Measurements from ENCODE around the gene ME3.
"Not testable (repeated sequence)": the region's sequence is repeated elsewhere in the genome, so short reads cannot be mapped to it uniquely, and the experiment has no call there.

The ME3 gene

DNA sequence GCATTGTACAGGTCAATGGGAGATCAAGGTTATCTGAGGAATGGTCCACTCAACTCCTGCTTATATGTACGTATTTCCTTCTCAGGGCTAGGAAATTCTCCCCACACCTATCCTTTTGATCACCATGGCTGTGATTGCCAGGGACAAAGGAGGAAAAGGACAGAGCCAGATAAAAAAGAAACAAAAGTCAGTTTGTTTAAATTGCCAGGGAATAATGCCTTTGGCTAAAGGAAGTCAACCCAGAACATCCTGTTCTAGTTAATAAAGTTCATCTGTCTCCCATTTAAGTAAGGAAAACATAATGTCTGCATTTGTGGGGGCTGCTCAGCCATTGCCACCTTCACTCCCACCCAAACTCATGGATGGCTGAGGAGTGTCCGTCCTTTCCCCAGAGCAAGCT, 124.7 kb downstream of the ME3 start:
- Histone ChIP-seq H3K27me3 (ENCODE audit: control insufficient read depth, insufficient read depth, low read length) (no peaks in the 10 kb centered on the region), H3K4me3 (ENCODE audit: low read depth, low read length) (no peak overlapping the region), H3K9me3 (ENCODE audit: control insufficient read depth, insufficient read depth, low read length) (no peaks in the 10 kb centered on the region), H3K4me1 (ENCODE audit: control insufficient read depth, insufficient read depth, low read length) (peaks cover 4% of the 10 kb centered on the region), H3K9ac (ENCODE audit: low read depth, low read length) (no peak overlapping the region), H3K36me3 (ENCODE audit: control insufficient read depth, insufficient read depth, low read length) (no peaks in the 10 kb centered on the region)

DNA sequence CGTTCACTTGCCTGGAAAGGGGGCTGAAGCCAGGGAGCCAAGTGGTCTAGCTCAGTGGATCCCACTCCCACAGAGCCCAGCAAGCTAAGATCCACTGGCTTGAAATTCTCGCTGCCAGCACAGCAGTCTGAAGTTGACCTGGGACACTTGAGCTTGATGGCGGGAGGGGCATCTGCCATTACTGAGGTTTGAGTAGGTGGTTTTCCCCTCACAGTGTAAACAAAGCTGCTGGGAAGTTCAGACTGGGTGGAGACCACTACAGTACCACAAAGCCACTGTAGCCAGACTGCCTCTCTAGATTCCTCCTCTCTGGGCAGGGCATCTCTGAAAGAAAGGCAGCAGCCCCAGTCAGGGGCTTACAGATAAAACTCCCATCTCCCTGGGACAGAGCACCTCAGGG, 131.1 kb downstream of the ME3 start:
- not testable (repeated sequence) for H3K9me3 ChIP-seq (ENCODE audit: control insufficient read depth, insufficient read depth, low read length); H3K36me3 ChIP-seq (ENCODE audit: control insufficient read depth, insufficient read depth, low read length); H3K27me3 ChIP-seq (ENCODE audit: control insufficient read depth, insufficient read depth, low read length); H3K9ac ChIP-seq (ENCODE audit: low read depth, low read length); H3K4me3 ChIP-seq (ENCODE audit: low read depth, low read length); H3K4me1 ChIP-seq (ENCODE audit: control insufficient read depth, insufficient read depth, low read length)

- Histone ChIP-seq H3K36me3 (ENCODE audit: control insufficient read depth, insufficient read depth, low read length) (no peaks in the 10 kb centered on the region), H3K4me3 (ENCODE audit: low read depth, low read length) (no peak overlapping the region), H3K9ac (ENCODE audit: low read depth, low read length) (no peak overlapping the region), H3K9me3 (ENCODE audit: control insufficient read depth, insufficient read depth, low read length) (no peaks in the 10 kb centered on the region), H3K27me3 (ENCODE audit: control insufficient read depth, insufficient read depth, low read length) (no peaks in the 10 kb centered on the region), H3K4me1 (ENCODE audit: control insufficient read depth, insufficient read depth, low read length) (no peaks in the 10 kb centered on the region)
Observed at GRCh38 chr11:86538223-86538548, 134.2 kb downstream of the ME3 start.

DNA sequence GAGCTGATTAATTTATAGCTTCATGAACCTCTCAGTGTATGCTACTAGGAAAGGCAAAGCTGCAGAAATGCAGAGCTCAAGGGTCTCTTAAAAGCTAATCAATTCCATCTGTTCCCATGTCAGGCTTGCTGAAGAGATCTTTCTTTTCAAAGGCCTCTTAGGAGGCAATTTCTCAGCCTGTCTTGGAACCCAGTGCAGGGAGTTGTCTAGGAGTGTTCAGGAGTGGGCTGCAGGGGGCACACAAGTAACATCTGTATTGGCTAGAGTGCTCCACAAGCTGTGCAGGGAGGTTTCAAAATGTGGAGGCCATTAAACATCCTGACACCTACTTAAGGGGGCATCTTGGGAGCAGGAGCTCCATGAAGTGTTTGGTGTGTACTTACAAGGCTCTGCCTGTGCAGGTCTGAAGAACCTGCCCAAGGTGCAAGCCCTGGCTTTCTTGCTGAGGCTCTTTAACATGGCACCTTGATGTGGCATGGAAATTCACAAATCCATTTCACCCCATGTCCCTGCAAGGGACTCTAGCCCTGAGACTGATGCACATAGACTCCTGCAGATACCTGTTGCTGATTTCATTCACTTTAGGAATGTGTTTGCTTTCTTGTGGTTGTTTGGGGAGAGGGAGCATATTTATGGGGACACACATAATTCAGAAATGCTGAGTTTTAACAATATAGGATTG, 134.7 kb downstream of the ME3 start:
- Histone ChIP-seq H3K4me3 (ENCODE audit: low read depth, low read length) (no peak overlapping the region), H3K36me3 (ENCODE audit: control insufficient read depth, insufficient read depth, low read length) (no peaks in the 10 kb centered on the region), H3K9me3 (ENCODE audit: control insufficient read depth, insufficient read depth, low read length) (no peaks in the 10 kb centered on the region), H3K4me1 (ENCODE audit: control insufficient read depth, insufficient read depth, low read length) (no peaks in the 10 kb centered on the region), H3K27me3 (ENCODE audit: control insufficient read depth, insufficient read depth, low read length) (no peaks in the 10 kb centered on the region), H3K9ac (ENCODE audit: low read depth, low read length) (no peak overlapping the region)

GRCh38 chr11:86535773-86536172, 136.6 kb downstream of the ME3 start:
- Histone ChIP-seq H3K9me3 (ENCODE audit: control insufficient read depth, insufficient read depth, low read length) (no peaks in the 10 kb centered on the region), H3K36me3 (ENCODE audit: control insufficient read depth, insufficient read depth, low read length) (no peaks in the 10 kb centered on the region), H3K27me3 (ENCODE audit: control insufficient read depth, insufficient read depth, low read length) (no peaks in the 10 kb centered on the region), H3K4me1 (ENCODE audit: control insufficient read depth, insufficient read depth, low read length) (no peaks in the 10 kb centered on the region), H3K4me3 (ENCODE audit: low read depth, low read length) (no peak overlapping the region), H3K9ac (ENCODE audit: low read depth, low read length) (no peak overlapping the region)

DNA sequence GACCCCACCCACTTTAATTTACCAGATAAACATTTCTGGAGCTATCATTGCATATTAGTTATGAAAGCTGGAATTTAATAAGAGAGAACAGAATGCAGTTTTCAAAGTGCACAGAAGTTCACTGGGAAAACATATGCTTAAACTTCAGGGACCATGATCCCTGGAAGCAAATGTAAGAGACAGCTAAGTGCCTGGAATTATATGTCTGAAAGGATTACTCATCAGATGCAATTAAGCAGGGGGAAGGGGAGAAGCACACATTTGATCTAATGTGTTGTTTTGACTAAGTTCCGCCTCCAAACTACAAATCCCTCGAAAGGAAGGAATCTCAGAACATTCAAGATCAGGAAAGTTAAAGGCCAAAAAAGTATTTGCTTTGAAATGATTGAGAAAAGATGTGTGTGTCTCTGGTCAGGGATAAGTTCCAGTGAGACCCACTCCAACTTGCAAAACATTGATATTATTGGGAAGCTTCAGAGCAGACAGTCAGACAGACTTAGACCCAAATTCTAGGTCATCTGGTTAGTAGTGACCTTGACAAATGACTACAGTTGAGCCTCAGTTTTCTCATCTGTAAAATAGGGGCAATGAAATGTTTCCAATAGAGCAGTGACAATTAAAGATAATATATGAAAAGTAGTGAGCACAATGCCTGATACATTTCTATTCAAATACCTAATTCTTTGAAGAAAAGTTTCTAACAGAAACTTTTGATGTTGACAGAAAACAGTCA, 147.6 kb downstream of the ME3 start:
- Histone ChIP-seq H3K36me3 (ENCODE audit: control insufficient read depth, insufficient read depth, low read length) (no peaks in the 10 kb centered on the region), H3K9ac (ENCODE audit: low read depth, low read length) (no peak overlapping the region), H3K4me1 (ENCODE audit: control insufficient read depth, insufficient read depth, low read length) (no peaks in the 10 kb centered on the region), H3K4me3 (ENCODE audit: low read depth, low read length) (no peak overlapping the region), H3K9me3 (ENCODE audit: control insufficient read depth, insufficient read depth, low read length) (no peaks in the 10 kb centered on the region), H3K27me3 (ENCODE audit: control insufficient read depth, insufficient read depth, low read length) (no peaks in the 10 kb centered on the region)

- Histone ChIP-seq H3K9me3 (ENCODE audit: control insufficient read depth, insufficient read depth, low read length) (no peaks in the 10 kb centered on the region), H3K4me1 (ENCODE audit: control insufficient read depth, insufficient read depth, low read length) (peaks cover 3% of the 10 kb centered on the region), H3K4me3 (ENCODE audit: low read depth, low read length) (no peak overlapping the region), H3K27me3 (ENCODE audit: control insufficient read depth, insufficient read depth, low read length) (no peaks in the 10 kb centered on the region), H3K36me3 (ENCODE audit: control insufficient read depth, insufficient read depth, low read length) (no peaks in the 10 kb centered on the region), H3K9ac (ENCODE audit: low read depth, low read length) (no peak overlapping the region)
Observed at GRCh38 chr11:86523738-86524619, 148.4 kb downstream of the ME3 start.

DNA sequence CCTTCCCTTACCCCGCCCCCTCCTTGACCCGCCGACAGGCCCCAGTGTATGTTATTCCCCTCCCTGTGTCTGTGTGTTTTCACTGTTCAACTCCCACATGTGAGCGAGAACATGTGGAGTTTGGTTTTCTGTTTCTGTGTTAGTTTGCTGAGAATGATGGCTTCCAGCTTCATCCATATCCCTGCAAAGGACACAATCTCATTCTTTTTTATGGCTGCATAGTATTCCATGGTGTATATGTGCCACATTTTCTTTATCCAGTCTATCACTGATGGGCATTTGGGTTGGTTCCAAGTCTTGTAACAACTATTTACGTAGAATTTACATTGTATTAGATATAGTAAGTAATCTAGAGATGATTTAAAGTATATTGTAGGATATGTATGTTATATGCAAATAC, 149.9 kb downstream of the ME3 start:
- not testable (repeated sequence) for H3K36me3 ChIP-seq (ENCODE audit: control insufficient read depth, insufficient read depth, low read length); H3K9me3 ChIP-seq (ENCODE audit: control insufficient read depth, insufficient read depth, low read length); H3K27me3 ChIP-seq (ENCODE audit: control insufficient read depth, insufficient read depth, low read length); H3K4me3 ChIP-seq (ENCODE audit: low read depth, low read length); H3K9ac ChIP-seq (ENCODE audit: low read depth, low read length); H3K4me1 ChIP-seq (ENCODE audit: control insufficient read depth, insufficient read depth, low read length)

- Histone ChIP-seq H3K36me3 (ENCODE audit: control insufficient read depth, insufficient read depth, low read length) (no peaks in the 10 kb centered on the region), H3K9ac (ENCODE audit: low read depth, low read length) (no peak overlapping the region), H3K4me1 (ENCODE audit: control insufficient read depth, insufficient read depth, low read length) (peaks cover 3% of the 10 kb centered on the region), H3K27me3 (ENCODE audit: control insufficient read depth, insufficient read depth, low read length) (no peaks in the 10 kb centered on the region), H3K9me3 (ENCODE audit: control insufficient read depth, insufficient read depth, low read length) (no peaks in the 10 kb centered on the region), H3K4me3 (ENCODE audit: low read depth, low read length) (no peak overlapping the region)
Observed at GRCh38 chr11:86519064-86519911, 153.1 kb downstream of the ME3 start.

GRCh38 chr11:86518211-86518610, 154.2 kb downstream of the ME3 start:
- H3K9ac ChIP-seq (ENCODE audit: low read depth, low read length), result no peak overlapping the region
- no peaks in the 10 kb centered on the region for H3K36me3 ChIP-seq (ENCODE audit: control insufficient read depth, insufficient read depth, low read length)

DNA sequence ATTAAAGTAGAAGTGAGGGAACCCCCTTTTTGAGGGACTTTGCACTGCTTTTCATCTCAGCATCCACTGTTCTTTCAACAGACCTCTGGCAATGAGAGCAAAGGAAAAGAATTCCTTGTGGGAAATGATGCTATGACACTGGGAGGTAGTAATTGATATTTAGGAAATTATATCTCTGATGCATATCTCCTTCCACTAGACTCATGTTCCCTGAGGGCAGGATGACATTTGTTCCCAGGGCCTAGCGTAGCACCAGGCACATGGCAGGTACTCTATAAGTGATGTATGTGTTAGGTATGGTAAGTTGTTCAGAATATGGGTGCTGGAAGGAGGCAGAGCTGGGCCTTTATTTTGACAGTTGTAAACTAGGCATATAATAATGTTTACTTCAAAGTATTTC, 154.9 kb downstream of the ME3 start:
- Histone ChIP-seq H3K9me3 (ENCODE audit: control insufficient read depth, insufficient read depth, low read length) (no peaks in the 10 kb centered on the region), H3K27me3 (ENCODE audit: control insufficient read depth, insufficient read depth, low read length) (no peaks in the 10 kb centered on the region), H3K9ac (ENCODE audit: low read depth, low read length) (no peak overlapping the region), H3K4me3 (ENCODE audit: low read depth, low read length) (no peak overlapping the region), H3K4me1 (ENCODE audit: control insufficient read depth, insufficient read depth, low read length) (peaks cover 7% of the 10 kb centered on the region), H3K36me3 (ENCODE audit: control insufficient read depth, insufficient read depth, low read length) (no peaks in the 10 kb centered on the region)

More at GRCh38 chr11:86518211-86518610, 154.2 kb downstream of the ME3 start:
- Histone ChIP-seq H3K9me3 (ENCODE audit: control insufficient read depth, insufficient read depth, low read length) (no peaks in the 10 kb centered on the region), H3K4me3 (ENCODE audit: low read depth, low read length) (no peak overlapping the region), H3K27me3 (ENCODE audit: control insufficient read depth, insufficient read depth, low read length) (no peaks in the 10 kb centered on the region), H3K4me1 (ENCODE audit: control insufficient read depth, insufficient read depth, low read length) (peaks cover 5% of the 10 kb centered on the region)

Data from iPS-15b (cell line).